NT2/D1 (cell line): ENCODE measurements around the gene ERCC6L2.

ENCODE experiments used
- SUZ12 ChIP-seq: IDR thresholded peaks from 2 replicates; pipeline ENCODE4 v1.6.1; 2011; ENCODE audit not compliant: insufficient read length, insufficient read depth; ENCODE audit errors: extremely low read depth
- YY1 ChIP-seq: IDR thresholded peaks from 2 replicates; pipeline ENCODE4 v1.6.1; 2011; ENCODE audit not compliant: insufficient read length, insufficient read depth

GRCh38 chr9:95862343-95862742, 13.1 kb upstream of the ERCC6L2 start:
- TF ChIP-seq SUZ12 (no peak), YY1 (no peak)
